Mesenchymal stem cell (in vitro differentiated cells and primary cell): Measurements from ENCODE around the gene CYP39A1.

ENCODE experiments used
- DNase-seq: peaks from one replicate; pipeline ENCODE4 v3.0.0-alpha.2; 2013
- H2AFZ ChIP-seq: one replicate; pipeline ENCODE4 v1.6.1; 2013; ENCODE audit warnings: low read depth, mild to moderate bottlenecking, control low read depth, inconsistent platforms, low read length, moderate library complexity
- H2AK5ac ChIP-seq: 2 replicates; pipeline ENCODE4 v1.6.1; 2013; ENCODE audit warnings: low read length, moderate library complexity, mild to moderate bottlenecking, inconsistent platforms; ENCODE audit not compliant: severe bottlenecking
- H2BK120ac ChIP-seq: one replicate; pipeline ENCODE4 v1.6.1; 2013; ENCODE audit warnings: low read depth, mild to moderate bottlenecking, inconsistent platforms, low read length, moderate library complexity
- H2BK12ac ChIP-seq, 2 experiments: one replicate each; pipeline ENCODE4 v1.6.1; 2013; ENCODE audit warnings: inconsistent platforms in 2 of 2, low read length in 2 of 2, mild to moderate bottlenecking in 2 of 2, moderate library complexity in 2 of 2, control low read depth in 1 of 2
- H2BK15ac ChIP-seq: one replicate; pipeline ENCODE4 v1.6.1; 2013; ENCODE audit warnings: mild to moderate bottlenecking, low read depth, inconsistent platforms; ENCODE audit not compliant: poor library complexity, severe bottlenecking
- H2BK5ac ChIP-seq: 2 replicates; pipeline ENCODE4 v1.6.1; 2013; ENCODE audit warnings: low read depth, mild to moderate bottlenecking, low read length, control low read depth, inconsistent platforms; ENCODE audit not compliant: poor library complexity, severe bottlenecking
- H3K14ac ChIP-seq, 2 experiments: one replicate each; pipeline ENCODE4 v1.6.1; 2013; ENCODE audit warnings: inconsistent platforms in 2 of 2, low read length in 2 of 2, control low read depth in 1 of 2, mild to moderate bottlenecking in 1 of 2, moderate library complexity in 1 of 2
- H3K18ac ChIP-seq, 2 experiments: one replicate each; pipeline ENCODE4 v1.6.1; 2013; ENCODE audit warnings: inconsistent platforms in 2 of 2, low read length in 2 of 2, control low read depth in 1 of 2, low read depth in 1 of 2, mild to moderate bottlenecking in 1 of 2
- H3K23ac ChIP-seq, 2 experiments: one replicate each; pipeline ENCODE4 v1.6.1; 2013; ENCODE audit warnings: inconsistent platforms in 2 of 2, low read length in 2 of 2, mild to moderate bottlenecking in 2 of 2, moderate library complexity in 2 of 2, control low read depth in 1 of 2
- H3K27ac ChIP-seq: 2 replicates; pipeline ENCODE4 v1.5.1; 2013; ENCODE audit warnings: mild to moderate bottlenecking, moderate library complexity, low read length, control low read depth, inconsistent platforms; ENCODE audit not compliant: poor library complexity, severe bottlenecking
- H3K27me3 ChIP-seq, 2 experiments: 2 replicates each; pipeline versions ENCODE4 v1.6.1 to v1.7.0; 2013; ENCODE audit warnings: low read length in 2 of 2, mild to moderate bottlenecking in 2 of 2, moderate library complexity in 2 of 2, control low read depth in 1 of 2, inconsistent platforms in 1 of 2; ENCODE audit not compliant: control insufficient read depth in 1 of 2, insufficient read depth in 1 of 2
- H3K36me3 ChIP-seq, 2 experiments: 2 replicates each; pipeline versions ENCODE4 v1.6.1 to v1.7.0; 2013; ENCODE audit warnings: low read length in 2 of 2, control low read depth in 1 of 2, inconsistent platforms in 1 of 2, low read depth in 1 of 2, mild to moderate bottlenecking in 1 of 2; ENCODE audit not compliant: insufficient read depth in 2 of 2, control insufficient read depth in 1 of 2
- H3K4ac ChIP-seq, 2 experiments: one replicate each; pipeline ENCODE4 v1.6.1; 2013; ENCODE audit warnings: inconsistent platforms in 2 of 2, low read length in 2 of 2, mild to moderate bottlenecking in 2 of 2, moderate library complexity in 2 of 2, control low read depth in 1 of 2, low read depth in 1 of 2
- H3K4me1 ChIP-seq: 2 replicates; pipeline ENCODE4 v1.6.1; 2013; ENCODE audit warnings: low read depth, low read length, control low read depth; ENCODE audit not compliant: control insufficient read depth, insufficient read depth
- H3K4me2 ChIP-seq: 2 replicates; pipeline ENCODE4 v1.6.1; 2013; ENCODE audit warnings: low read length, mild to moderate bottlenecking, inconsistent platforms; ENCODE audit not compliant: poor library complexity, severe bottlenecking
- H3K4me3 ChIP-seq, 2 experiments: 2 replicates each; pipeline versions ENCODE4 v1.5.1 to v1.7.0; 2013; ENCODE audit warnings: low read length in 2 of 2, mild to moderate bottlenecking in 2 of 2, control low read depth in 1 of 2, low read depth in 1 of 2; ENCODE audit not compliant: insufficient read depth in 1 of 2
- H3K79me1 ChIP-seq: replicated peaks from 2 replicates; pipeline ENCODE4 v1.6.1; 2013; ENCODE audit warnings: mild to moderate bottlenecking, control low read depth, low read length, inconsistent platforms; ENCODE audit not compliant: poor library complexity, severe bottlenecking
- H3K9ac ChIP-seq: 2 replicates; pipeline ENCODE4 v1.7.0; 2013; ENCODE audit warnings: mild to moderate bottlenecking, low read length, moderate library complexity
- H3K9me3 ChIP-seq: 2 replicates; pipeline ENCODE4 v1.7.0; 2013; ENCODE audit warnings: mild to moderate bottlenecking, low read length; ENCODE audit not compliant: control insufficient read depth
- H4K8ac ChIP-seq: one replicate; pipeline ENCODE4 v1.6.1; 2013; ENCODE audit warnings: inconsistent platforms, mild to moderate bottlenecking, low read length, moderate library complexity
- H4K91ac ChIP-seq: one replicate; pipeline ENCODE4 v1.6.1; 2013; ENCODE audit warnings: mild to moderate bottlenecking, low read length, inconsistent platforms
- WGBS: methylation state at CpG from one replicate; pipeline ENCODE4 v1.1.7; 2013; ENCODE audit warnings: mixed read lengths; 5-methylcytosine and 5-hydroxymethylcytosine counted together

CYP39A1 gene

DNA sequence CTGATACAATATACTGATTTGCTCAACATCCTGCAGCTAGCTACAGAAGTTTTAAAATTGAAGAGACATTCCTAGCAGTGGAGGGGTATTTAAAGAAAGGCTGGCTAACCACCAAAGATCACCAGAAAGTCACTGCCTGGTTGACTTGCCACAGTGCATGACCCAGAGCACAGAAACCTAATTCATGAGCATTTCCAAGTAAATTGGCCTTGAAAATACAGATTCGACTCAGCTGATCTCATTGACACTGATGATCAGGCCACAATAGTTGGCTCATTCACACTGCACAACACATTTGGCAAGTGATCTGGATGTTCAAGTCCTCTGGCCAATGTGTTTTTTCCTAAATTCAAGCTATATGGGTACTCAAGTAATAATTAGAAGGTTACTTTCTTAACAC lies 21.8 kb upstream of the CYP39A1 start:
- Histone ChIP-seq H3K4me2 (no peak overlapping the region), H2BK5ac (no peak overlapping the region), H3K18ac (no peak overlapping the region), H3K36me3 (peaks cover 0 to 11% of the 10 kb centered on the region in 2 experiments), H3K23ac (no peak overlapping the region), H3K4me3 (no peak overlapping the region), H3K27me3 (no peaks in the 10 kb centered on the region), H2BK120ac (no peak overlapping the region), H4K91ac (no peak overlapping the region), H3K79me1 (no peaks in the 10 kb centered on the region), H3K14ac (no peak overlapping the region), H4K8ac (no peak overlapping the region), H2BK12ac (no peak overlapping the region), H2BK15ac (no peak overlapping the region), H2AFZ (no peak overlapping the region), H3K9ac (no peak overlapping the region), H2AK5ac (no peak overlapping the region), H3K4ac (no peak overlapping the region), H3K9me3 (no peaks in the 10 kb centered on the region), H3K27ac (no peak overlapping the region), H3K4me1 (no peaks in the 10 kb centered on the region)
- no peak for DNase-seq
- 92% methylated on average over 1 of the region's 1 CpG for WGBS

DNA sequence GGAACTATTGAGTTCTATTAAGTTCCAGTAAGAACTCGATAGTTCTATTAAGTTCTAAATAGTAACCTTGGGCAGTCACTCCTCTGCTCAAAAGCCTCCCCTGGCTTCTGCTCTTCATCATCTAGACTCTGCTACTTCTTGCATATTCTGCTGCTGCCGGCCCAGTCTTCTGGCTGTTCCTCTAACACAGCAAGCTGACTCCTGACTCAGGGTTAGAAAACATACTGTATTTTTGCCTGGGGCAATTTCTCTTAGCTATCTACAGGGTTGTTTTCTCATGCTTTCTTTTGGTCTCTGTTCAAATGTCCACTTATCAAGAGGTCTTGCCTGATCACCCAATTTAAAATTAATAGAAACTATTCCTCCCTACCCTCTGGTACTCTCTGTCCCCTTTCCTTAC lies 14.8 kb upstream of the CYP39A1 start:
- Histone ChIP-seq H3K4me1 (no peaks in the 10 kb centered on the region), H3K23ac (no peak overlapping the region), H3K4ac (no peak overlapping the region), H2AFZ (no peak overlapping the region), H2AK5ac (no peak overlapping the region), H2BK15ac (no peak overlapping the region), H3K9ac (no peak overlapping the region), H2BK12ac (no peak overlapping the region), H3K9me3 (no peaks in the 10 kb centered on the region), H3K18ac (no peak overlapping the region), H3K27ac (no peak overlapping the region), H3K4me3 (no peak overlapping the region), H4K8ac (no peak overlapping the region), H3K4me2 (no peak overlapping the region), H2BK120ac (no peak overlapping the region), H4K91ac (no peak overlapping the region), H3K27me3 (no peaks in the 10 kb centered on the region), H3K79me1 (no peaks in the 10 kb centered on the region), H2BK5ac (no peak overlapping the region), H3K14ac (no peak overlapping the region), H3K36me3 (peaks cover 0 to 19% of the 10 kb centered on the region in 2 experiments)
- DNase-seq = no peak
- 100% methylated on average over 2 of the region's 2 CpGs for WGBS

- H4K91ac ChIP-seq = no peak overlapping the region
- H3K4me1 ChIP-seq = no peaks in the 10 kb centered on the region
- H3K4me3 ChIP-seq = no peak overlapping the region
- no peak overlapping the region for H3K4me2 ChIP-seq
- no peak overlapping the region for H3K9ac ChIP-seq
- H3K14ac ChIP-seq = no peak overlapping the region
- H4K8ac ChIP-seq = no peak overlapping the region
- H3K4ac ChIP-seq = no peak overlapping the region
- no peak overlapping the region for H2BK120ac ChIP-seq
- no peak overlapping the region for H3K23ac ChIP-seq
- no peak overlapping the region for H3K27ac ChIP-seq
- no peaks in the 10 kb centered on the region for H3K79me1 ChIP-seq
- H3K18ac ChIP-seq = no peak overlapping the region
- 91% methylated on average over 2 of the region's 2 CpGs for WGBS
- H3K9me3 ChIP-seq = no peaks in the 10 kb centered on the region
- peaks cover 0 to 14% of the 10 kb centered on the region in 2 experiments for H3K36me3 ChIP-seq
- H2AK5ac ChIP-seq = no peak overlapping the region
- no peak overlapping the region for H2BK5ac ChIP-seq
- DNase-seq = no peak
- no peak overlapping the region for H2BK15ac ChIP-seq
- no peak overlapping the region for H2BK12ac ChIP-seq
- H3K27me3 ChIP-seq = no peaks in the 10 kb centered on the region
- H2AFZ ChIP-seq = no peak overlapping the region
Measured at GRCh38 chr6:46661483-46661882, 8.9 kb upstream of the CYP39A1 start.

GRCh38 chr6:46657642-46658041 lies 5.0 kb upstream of the CYP39A1 start:
- no peak overlapping the region for H2BK5ac ChIP-seq
- no peak overlapping the region for H3K14ac ChIP-seq
- no peak overlapping the region for H3K4me3 ChIP-seq
- H3K4me1 ChIP-seq = peaks cover 2% of the 10 kb centered on the region
- H3K9me3 ChIP-seq = no peaks in the 10 kb centered on the region
- H2AK5ac ChIP-seq = no peak overlapping the region
- H3K18ac ChIP-seq = no peak overlapping the region
- H2BK15ac ChIP-seq = no peak overlapping the region
- DNase-seq = no peak
- H2BK120ac ChIP-seq = no peak overlapping the region
- H2AFZ ChIP-seq = no peak overlapping the region
- no peak overlapping the region for H2BK12ac ChIP-seq
- no peaks in the 10 kb centered on the region for H3K27me3 ChIP-seq
- no peak overlapping the region for H3K4ac ChIP-seq
- no peak overlapping the region for H3K23ac ChIP-seq
- no peak overlapping the region for H4K91ac ChIP-seq
- no peak overlapping the region for H3K27ac ChIP-seq
- H3K36me3 ChIP-seq = peaks cover 0 to 10% of the 10 kb centered on the region in 2 experiments
- no peak overlapping the region for H3K4me2 ChIP-seq
- no peak overlapping the region for H3K9ac ChIP-seq
- H4K8ac ChIP-seq = no peak overlapping the region
- no peaks in the 10 kb centered on the region for H3K79me1 ChIP-seq
